Parathyroid adenoma (tissue), 2 donors: ENCODE results near the gene TARM1.

ENCODE experiments used
- H2AFZ ChIP-seq: fragments of 300-600 bp; sonication (generic); one replicate; pipeline ENCODE4 v1.7.0; 2017; ENCODE audit warnings: antibody characterized with exemption, mild to moderate bottlenecking
- H3K27ac ChIP-seq: fragments of 300-600 bp; sonication (generic); one replicate; pipeline ENCODE4 v1.7.0; 2017
- H3K27me3 ChIP-seq: fragments of 300-600 bp; sonication (generic); one replicate; pipeline ENCODE4 v1.7.0; 2017; ENCODE audit warnings: low read length; ENCODE audit not compliant: control insufficient read depth, insufficient read depth
- H3K36me3 ChIP-seq: fragments of 300-600 bp; sonication (generic); one replicate; pipeline ENCODE4 v1.7.0; 2017; ENCODE audit warnings: low read length; ENCODE audit not compliant: control insufficient read depth, insufficient read depth
- H3K4me1 ChIP-seq: fragments of 300-600 bp; sonication (generic); one replicate; pipeline ENCODE4 v1.7.0; 2017; ENCODE audit warnings: control low read depth
- H3K4me2 ChIP-seq: fragments of 300-600 bp; sonication (generic); one replicate; pipeline ENCODE4 v1.7.0; 2017; ENCODE audit warnings: low read length
- H3K4me3 ChIP-seq: fragments of 300-600 bp; sonication (generic); one replicate; pipeline ENCODE4 v1.7.0; 2017; ENCODE audit warnings: low read depth, low read length
- H3K79me2 ChIP-seq: fragments of 300-600 bp; sonication (generic); one replicate; pipeline ENCODE4 v1.7.0; 2017; ENCODE audit warnings: control low read depth
- H3K9ac ChIP-seq: fragments of 300-600 bp; sonication (generic); one replicate; pipeline ENCODE4 v1.7.0; 2017; ENCODE audit warnings: mild to moderate bottlenecking
- H3K9me3 ChIP-seq: fragments of 300-600 bp; sonication (generic); one replicate; pipeline ENCODE4 v1.7.0; 2017; ENCODE audit warnings: low read length; ENCODE audit not compliant: control insufficient read depth
- TF ChIP-seq, protein P1 (sequence below): fragments of 300-600 bp; sonication (generic); IDR thresholded peaks from one replicate; pipeline ENCODE4 v1.7.0; 2017; ENCODE audit warnings: antibody characterized with exemption, mild to moderate bottlenecking
- donor health status: primary hyperparathyroidism.

Gene TARM1

DNA sequence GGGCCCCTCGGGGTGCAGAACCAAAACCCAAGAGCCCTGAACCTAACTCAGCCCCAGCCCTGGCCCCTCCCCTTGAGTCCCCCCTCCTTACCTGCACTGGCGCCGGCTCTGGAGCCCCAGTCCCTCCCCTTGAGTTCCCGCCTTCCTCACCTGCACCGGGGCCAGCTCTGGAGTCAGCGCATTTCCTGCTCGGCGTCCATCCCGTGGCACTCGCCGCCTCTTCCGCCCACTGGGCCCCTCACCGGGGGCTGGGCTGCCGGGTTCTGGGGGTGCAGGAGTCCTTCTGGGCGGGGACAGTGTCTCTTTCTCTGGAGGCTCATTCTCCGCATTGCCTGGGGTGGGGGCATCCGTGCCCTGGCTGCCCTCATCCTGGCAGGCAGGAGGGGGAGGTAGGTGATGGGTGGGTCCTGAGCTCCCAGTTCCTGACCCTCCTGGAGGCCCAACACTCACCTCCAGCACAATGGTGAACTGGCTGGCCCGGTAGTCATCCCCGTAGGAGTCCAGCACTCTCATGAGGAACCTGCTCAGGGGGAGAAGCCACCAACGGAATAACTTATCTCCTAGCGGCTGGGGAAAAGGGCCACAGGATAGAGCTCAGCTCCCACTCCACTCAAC lies 26.8 kb upstream of the TARM1 start:
- Histone ChIP-seq H3K4me3 (no peak overlapping the region), H3K27me3 (no peaks in the 10 kb centered on the region), H2AFZ (no peak overlapping the region), H3K4me2 (no peak overlapping the region), H3K9me3 (no peaks in the 10 kb centered on the region), H3K9ac (no peak overlapping the region), H3K27ac (no peak overlapping the region), H3K4me1 (no peaks in the 10 kb centered on the region), H3K79me2 (peaks cover 13% of the 10 kb centered on the region), H3K36me3 (no peaks in the 10 kb centered on the region)
- TF ChIP-seq, protein P1, sequence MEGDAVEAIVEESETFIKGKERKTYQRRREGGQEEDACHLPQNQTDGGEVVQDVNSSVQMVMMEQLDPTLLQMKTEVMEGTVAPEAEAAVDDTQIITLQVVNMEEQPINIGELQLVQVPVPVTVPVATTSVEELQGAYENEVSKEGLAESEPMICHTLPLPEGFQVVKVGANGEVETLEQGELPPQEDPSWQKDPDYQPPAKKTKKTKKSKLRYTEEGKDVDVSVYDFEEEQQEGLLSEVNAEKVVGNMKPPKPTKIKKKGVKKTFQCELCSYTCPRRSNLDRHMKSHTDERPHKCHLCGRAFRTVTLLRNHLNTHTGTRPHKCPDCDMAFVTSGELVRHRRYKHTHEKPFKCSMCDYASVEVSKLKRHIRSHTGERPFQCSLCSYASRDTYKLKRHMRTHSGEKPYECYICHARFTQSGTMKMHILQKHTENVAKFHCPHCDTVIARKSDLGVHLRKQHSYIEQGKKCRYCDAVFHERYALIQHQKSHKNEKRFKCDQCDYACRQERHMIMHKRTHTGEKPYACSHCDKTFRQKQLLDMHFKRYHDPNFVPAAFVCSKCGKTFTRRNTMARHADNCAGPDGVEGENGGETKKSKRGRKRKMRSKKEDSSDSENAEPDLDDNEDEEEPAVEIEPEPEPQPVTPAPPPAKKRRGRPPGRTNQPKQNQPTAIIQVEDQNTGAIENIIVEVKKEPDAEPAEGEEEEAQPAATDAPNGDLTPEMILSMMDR = no peak

DNA sequence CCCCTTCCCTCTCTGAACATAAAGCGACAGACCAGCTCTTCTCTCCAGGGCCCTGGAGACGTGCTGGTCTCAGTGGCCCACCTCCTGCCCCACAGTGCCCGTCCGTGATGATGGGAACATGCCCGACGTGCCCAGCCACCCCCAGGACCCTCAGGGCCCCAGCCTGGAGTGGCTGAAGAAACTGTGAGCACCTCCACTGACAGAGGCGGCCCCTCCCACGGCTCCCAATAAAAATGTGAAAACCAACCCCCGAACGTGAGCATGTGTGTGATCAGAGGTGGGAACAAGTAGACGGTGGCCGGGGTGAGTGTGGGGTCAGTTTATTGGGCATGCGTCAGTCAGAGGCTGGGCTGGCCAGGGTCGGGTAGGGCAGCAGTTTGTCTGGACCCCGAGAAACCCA lies 25.6 kb upstream of the TARM1 start:
- TF ChIP-seq, protein P1 = no peak
- H3K4me2 ChIP-seq = no peak overlapping the region
- no peak overlapping the region for H3K4me3 ChIP-seq
- no peak overlapping the region for H3K9ac ChIP-seq
- no peaks in the 10 kb centered on the region for H3K4me1 ChIP-seq
- H3K27ac ChIP-seq = no peak overlapping the region
- no peak overlapping the region for H2AFZ ChIP-seq
- peaks cover 16% of the 10 kb centered on the region for H3K79me2 ChIP-seq
- H3K36me3 ChIP-seq = no peaks in the 10 kb centered on the region
- no peaks in the 10 kb centered on the region for H3K27me3 ChIP-seq
- H3K9me3 ChIP-seq = no peaks in the 10 kb centered on the region

DNA sequence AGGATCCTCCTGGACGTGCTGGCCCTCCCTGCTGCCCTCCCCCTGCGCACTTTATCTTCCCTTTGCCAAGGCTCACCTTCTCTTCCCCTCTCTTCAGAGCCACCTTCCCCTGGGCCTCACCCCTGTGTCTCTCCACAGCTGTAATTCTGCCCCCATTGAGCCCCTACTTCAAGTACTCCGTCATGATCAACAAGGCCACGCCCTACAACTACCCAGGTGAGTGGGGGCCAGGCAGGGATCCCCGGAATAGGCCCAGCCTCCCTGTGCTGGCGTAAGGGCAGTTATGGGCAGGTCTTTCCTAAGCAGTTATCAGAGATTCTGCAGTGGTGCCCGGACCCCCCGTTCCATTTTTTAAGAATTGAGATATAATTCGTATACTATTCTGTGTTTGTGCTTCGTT lies 24.6 kb upstream of the TARM1 start:
- no peak overlapping the region for H3K27ac ChIP-seq
- H3K36me3 ChIP-seq = no peaks in the 10 kb centered on the region
- H2AFZ ChIP-seq = no peak overlapping the region
- no peaks in the 10 kb centered on the region for H3K4me1 ChIP-seq
- H3K9ac ChIP-seq = no peak overlapping the region
- H3K4me3 ChIP-seq = no peak overlapping the region
- H3K27me3 ChIP-seq = no peaks in the 10 kb centered on the region
- no peak overlapping the region for H3K4me2 ChIP-seq
- TF ChIP-seq, protein P1 = no peak
- H3K9me3 ChIP-seq = no peaks in the 10 kb centered on the region
- H3K79me2 ChIP-seq = peaks cover 16% of the 10 kb centered on the region

DNA sequence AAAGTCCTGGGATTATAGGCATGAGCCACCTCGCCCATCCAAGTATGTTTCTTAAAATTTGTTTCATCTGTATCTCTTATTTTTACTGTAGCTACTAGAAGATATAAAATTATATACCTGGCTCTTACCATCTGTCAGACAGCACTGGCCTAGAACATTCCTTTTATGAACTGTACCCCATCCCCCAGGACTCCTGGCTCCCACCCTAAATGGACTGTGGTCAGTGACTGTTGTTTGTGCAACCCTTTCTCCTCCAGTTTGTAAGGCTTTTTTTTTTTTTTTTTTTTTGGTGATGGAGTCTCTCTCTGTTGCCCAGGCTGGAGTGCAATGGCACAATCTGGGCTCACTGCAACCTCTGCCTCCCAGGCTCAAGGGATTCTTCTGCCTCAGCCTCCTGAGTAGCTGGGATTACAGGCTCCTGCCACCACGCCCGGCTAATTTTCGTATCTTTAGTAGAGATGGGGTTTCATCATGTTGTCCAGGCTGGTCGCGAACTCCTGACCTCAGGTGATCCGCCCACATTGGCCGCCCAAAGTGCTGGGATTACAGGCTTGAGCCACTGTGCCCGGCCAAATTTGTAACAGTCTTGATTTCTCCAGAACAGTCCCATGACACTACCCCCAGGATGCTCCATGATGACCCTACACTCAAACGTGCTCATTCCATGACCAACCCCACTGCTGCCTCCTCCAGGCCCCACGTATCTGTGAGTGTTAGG lies 24.0 kb upstream of the TARM1 start:
- Histone ChIP-seq H3K27ac (no peak overlapping the region), H3K4me3 (no peak overlapping the region), H2AFZ (no peak overlapping the region), H3K4me1 (no peaks in the 10 kb centered on the region), H3K79me2 (peaks cover 16% of the 10 kb centered on the region), H3K27me3 (no peaks in the 10 kb centered on the region), H3K4me2 (no peak overlapping the region), H3K9ac (no peak overlapping the region), H3K36me3 (no peaks in the 10 kb centered on the region), H3K9me3 (no peaks in the 10 kb centered on the region)
- TF ChIP-seq, protein P1 = no peak
